SW 1271 (cell line): ENCODE measurements around the gene NEIL3.
"Not testable (repeated sequence)": the region's sequence is repeated elsewhere in the genome, so short reads cannot be mapped to it uniquely, and the experiment has no call there.

Source experiments
- DNase-seq, 2 experiments: peaks; one replicate each; lab custom pipeline; 2025; lab: John Stamatoyannopoulos, UW

The NEIL3 gene

DNA sequence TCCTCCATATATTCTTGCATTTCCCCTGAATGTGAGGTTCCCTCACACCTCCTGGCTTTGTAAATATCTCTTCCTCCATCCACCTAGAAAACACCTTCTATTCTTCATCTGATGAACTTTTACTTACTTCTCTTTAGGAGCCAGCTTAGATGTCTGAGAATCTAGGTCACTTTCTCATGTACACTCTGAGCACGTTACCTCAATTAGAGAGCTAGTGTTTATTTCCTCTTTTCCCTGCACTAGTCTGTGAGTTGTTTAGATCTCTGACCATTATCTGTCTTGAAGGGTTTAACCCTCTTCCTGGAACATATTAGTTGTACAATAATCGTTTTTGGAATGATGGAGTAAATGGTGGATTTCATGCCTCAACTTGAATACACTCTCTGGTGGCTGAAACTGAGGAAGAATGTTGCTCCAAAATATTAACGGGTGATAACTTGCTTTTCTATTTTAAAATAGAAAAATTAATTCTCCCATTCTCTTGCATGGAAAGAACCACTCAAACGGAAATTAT, 8.5 kb upstream of the NEIL3 start:
- no peak for DNase-seq

GRCh38 chr4:177302371-177303100, 7.1 kb upstream of the NEIL3 start:
- no peak for DNase-seq

- DNase-seq = no peak
Measured at GRCh38 chr4:177304094-177304493, 5.6 kb upstream of the NEIL3 start.

GRCh38 chr4:177304864-177305263, 4.8 kb upstream of the NEIL3 start:
- DNase-seq = not testable (repeated sequence)

- DNase-seq = no peak
Measured at GRCh38 chr4:177308125-177308524, 1.5 kb upstream of the NEIL3 start.

GRCh38 chr4:177308847-177309521, 690 bp upstream of the NEIL3 start:
- DNase-seq = no peak

DNA sequence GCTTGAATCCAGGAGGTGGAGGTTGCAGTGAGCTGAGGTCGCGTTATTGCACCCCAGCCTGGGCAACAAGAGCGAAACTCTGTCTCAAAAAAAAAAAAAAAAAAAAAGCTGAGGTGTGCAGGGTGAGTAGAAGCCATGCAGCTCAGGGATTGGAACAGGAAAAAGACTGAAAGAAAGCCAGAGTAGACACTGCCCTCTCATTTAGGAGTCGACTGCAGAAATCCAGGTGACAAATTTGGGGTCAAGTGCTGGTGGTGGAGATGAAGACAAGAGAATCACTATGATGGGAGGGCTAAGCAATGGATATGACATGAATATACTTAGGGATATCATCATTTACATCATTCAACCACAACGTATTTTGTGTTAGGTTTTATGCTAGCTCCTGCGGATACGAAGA, 1.9 kb downstream of the NEIL3 start:
- no peak for DNase-seq

DNA sequence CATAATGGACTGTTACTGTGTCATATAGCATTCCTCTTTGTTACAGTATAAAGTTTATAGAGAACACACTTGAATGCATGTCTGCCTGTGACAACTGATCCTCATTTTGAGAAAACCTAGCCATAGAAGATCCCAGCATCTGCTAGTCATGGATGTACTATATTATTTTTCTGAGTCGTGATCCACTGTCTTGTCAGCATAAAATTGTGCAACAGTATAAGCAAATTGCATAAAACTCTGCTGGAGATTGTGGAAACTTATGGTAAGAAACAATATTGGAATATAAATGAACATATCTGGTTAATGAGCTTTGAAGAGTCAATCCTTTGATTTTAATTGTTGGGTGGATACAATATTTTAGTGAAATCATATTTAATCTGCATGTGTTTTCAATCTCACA, 3.6 kb downstream of the NEIL3 start:
- no peak for DNase-seq

- no peak for DNase-seq
Measured at GRCh38 chr4:177315767-177316464, 6.2 kb downstream of the NEIL3 start.

- DNase-seq = no peak
Measured at GRCh38 chr4:177320721-177321120, 11.0 kb downstream of the NEIL3 start.

GRCh38 chr4:177321647-177322046, 12.0 kb downstream of the NEIL3 start:
- DNase-seq = no peak

- no peak for DNase-seq
Measured at GRCh38 chr4:177322266-177322665, 12.6 kb downstream of the NEIL3 start.

DNA sequence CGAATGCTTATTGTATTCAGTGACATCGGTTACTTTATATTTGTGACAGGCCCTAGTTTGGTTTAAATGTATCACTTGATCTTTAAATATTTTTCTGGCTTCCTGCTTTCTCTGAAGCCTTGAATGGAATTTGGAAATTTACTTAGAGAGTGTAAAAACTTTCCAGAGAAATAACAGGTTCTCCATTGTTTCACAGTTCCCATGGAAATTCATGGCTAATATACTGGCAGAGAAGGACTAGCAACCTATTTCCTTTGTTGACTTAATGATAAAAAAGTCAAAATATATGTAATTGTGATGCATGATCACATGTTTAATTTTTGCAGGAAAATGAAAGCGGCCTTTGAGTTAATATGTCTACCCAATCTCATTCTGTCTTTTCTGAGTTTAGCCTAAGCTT, 13.2 kb downstream of the NEIL3 start:
- DNase-seq = no peak

GRCh38 chr4:177323416-177323815, 13.7 kb downstream of the NEIL3 start:
- no peak for DNase-seq

DNA sequence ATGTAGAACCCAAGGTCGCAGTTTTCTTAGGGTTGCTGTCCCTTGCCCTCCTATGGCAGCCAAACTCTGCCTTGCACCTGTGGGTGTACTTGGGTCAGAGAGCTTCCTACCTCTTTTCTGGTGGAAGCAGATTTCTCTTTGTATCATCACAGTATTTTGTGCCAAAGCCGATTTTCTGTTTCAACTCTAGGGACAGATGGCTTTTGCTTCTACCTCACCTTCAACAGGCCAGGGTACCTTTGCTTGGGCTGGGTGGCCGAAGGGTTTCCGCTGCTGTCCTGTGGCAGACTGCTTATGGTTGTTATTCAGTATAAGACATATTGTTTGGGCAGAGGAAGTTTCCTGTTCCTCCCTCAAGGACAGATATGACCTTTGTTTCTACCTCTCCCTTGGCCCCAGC, 22.4 kb downstream of the NEIL3 start:
- no peak for DNase-seq

DNA sequence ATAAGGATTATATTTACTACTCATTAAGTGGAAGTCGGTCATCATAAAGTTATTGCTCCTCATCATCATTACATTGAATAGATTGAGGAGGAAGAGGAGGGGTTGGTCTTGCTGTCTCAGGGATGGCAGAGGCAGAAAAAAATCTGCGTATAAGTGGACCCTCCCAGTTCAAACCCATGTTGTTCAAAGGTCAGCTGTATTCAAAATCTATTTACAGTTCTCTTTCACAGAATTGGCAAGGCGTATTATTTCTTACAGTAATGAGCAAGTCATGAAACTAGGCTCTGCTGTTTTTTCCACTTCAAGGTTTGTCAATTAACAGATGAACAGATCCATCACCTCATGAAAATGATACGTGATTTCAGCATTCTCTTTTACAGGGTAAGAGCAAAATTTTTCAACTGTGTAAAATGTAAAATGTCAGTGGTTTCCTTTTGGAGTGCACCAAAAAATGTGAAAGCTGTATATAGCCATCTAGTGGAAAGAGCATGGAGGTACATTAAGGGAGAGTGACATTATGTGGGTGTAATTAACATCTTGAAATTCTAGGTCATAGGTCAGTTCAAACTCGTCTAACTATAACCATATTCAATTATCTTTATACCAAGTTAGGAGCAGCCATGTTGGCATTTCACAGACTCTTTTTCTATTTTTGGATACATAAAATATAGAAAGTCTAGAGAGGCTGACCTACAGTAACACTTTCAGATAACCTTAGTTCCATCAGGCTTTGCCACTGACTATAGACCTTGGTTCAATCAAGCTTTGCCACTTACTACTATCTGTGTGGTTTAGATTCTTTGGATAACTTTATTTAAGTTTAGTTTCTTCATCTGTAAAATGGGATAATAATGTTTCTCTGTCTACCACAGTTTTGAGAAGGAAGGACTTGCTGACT, 30.1 kb downstream of the NEIL3 start:
- DNase-seq = peak in 1 of 2 experiments; percentile 12

GRCh38 chr4:177348348-177348747, 38.7 kb downstream of the NEIL3 start:
- no peak for DNase-seq

DNA sequence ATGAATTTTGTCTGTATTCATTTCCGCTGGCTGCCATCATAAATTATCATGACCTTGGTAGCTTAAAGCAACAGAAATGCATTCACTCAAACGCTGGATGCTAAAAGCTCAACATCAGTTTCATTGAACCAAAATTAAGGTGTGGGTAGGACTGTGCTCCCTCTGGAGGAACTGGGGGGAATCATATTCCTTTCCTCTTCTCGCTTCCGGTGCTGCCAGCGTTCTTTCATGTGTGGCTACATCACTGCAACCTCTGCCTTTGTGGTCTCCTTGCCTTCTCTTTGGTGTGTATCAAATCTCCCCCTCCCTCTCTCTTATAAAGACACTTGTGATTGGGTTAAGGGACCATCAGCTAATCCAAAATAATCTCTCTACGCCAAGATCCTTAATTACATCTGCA, 39.5 kb downstream of the NEIL3 start:
- DNase-seq = no peak

- no peak for DNase-seq
Measured at GRCh38 chr4:177351622-177352244, 42.1 kb downstream of the NEIL3 start.

DNA sequence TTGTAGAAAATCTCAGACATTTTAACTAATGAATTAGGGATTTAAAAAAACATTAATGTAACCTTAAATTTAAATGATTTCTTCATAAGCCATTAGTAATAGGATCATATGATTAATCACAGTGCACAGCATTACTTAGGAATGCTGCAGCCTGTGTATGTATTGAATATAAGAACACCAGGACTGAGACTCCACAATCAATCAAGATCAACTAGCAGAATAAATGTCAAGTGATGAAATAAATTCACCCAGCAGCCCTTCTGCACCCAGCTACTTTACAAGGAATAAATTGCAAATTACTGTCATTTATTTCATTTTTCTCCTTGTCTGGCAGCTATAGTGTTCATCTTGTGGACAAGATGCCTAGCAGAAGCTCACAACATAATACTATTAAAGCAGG, 46.5 kb downstream of the NEIL3 start:
- no peak for DNase-seq

DNA sequence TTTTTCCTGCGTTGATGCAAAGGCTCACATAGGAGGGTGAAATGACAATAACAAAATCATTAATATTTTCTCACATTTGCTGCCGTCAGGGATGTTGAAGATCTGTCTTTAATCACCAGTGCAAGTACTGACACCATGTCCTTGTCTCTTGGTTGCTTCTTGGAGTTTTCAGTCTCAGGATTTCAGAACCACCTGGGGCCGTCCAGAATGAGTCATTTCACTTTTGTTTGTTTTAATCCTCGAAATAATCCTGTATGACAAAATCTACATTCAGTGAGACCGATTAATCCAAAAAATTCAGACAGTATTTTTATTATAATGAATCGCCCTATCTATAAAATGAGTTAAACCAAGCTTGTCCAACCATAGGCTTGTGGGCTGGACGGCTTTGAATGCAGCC, 47.2 kb downstream of the NEIL3 start:
- no peak for DNase-seq
